T-helper 9 cell (primary cell): ENCODE results near the gene ALOX5AP.
"Not testable (repeated sequence)": the region's sequence is repeated elsewhere in the genome, so short reads cannot be mapped to it uniquely, and the experiment has no call there.

Source experiments
- DNase-seq: peaks from one replicate; pipeline ENCODE4 v3.0.0-alpha.2; 2020

ALOX5AP gene

DNA sequence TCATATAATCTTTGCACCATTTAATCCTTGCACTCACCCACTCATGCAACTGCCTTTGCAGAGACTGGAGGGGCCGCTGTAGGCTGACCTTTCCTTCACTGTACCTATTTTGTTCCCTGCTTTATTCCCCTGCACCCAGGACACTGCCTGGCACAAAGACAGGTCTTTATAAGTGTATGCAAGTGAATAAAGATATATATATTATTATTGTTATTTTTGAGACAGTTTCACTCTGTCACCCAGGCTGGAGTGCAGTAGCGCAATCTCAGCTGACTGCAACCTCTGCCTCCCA is 3.8 kb downstream of the ALOX5AP start:
- no peak for DNase-seq

DNA sequence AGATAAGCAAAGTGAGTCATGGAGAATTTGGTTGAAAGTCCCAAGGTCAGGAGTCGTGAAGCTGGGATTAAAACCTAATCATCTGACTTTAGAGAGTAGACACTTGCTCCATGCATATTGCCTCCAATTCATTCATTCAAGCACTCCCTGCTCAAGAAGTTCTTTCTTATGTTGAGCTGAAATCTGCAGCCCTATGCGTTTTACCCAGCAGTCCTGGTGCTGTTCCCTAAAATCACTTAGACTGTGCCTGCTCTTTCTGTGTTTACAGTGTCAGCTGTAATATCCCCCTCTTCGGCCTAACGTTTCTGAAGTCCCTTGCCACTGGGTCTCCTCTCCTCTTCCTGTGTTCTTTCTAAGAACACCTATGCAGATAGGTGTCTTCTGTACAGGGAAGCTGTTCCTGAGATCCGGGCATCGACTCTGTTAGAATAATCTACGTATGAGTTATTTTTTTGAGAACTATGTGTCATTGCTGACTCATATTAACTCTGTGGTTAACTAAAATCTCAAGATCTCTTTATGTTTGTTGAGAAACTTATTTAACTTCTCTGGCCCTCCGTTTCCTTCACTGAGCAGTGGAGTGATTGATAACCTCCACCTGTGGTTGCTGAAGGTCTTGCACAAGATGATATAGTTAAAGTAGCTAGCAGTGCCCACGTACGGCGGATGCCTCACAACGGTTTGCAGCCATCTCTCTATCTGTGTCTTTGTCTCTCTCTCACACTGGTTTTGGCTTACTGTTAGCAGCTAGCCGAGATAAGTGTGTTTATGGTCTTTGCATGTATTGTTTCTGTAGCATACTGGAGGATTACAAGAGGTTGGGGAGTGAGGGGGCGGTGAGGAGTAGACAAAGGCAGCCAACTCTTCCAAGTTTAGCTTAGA is 4.7 kb downstream of the ALOX5AP start:
- peak; percentile 26 for DNase-seq

DNA sequence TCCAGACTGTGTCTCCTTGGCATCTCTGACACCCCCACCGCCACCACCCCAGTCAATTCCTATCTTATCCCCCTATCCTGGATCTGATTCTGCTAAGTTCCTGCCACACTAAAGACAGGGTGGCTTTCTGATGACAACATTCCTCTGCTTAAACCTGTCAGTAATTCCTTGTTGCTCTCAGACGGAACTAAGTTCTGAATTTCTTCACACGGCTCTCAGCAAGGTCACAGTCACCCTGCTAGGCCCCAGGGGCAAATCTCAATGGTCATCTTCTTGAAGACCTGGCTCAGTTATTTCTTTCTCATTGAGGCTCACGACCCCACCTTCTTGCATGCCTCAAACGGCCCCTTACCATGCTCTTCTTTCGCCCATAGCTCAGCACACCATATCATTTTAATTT is 7.6 kb downstream of the ALOX5AP start:
- DNase-seq, result no peak

DNA sequence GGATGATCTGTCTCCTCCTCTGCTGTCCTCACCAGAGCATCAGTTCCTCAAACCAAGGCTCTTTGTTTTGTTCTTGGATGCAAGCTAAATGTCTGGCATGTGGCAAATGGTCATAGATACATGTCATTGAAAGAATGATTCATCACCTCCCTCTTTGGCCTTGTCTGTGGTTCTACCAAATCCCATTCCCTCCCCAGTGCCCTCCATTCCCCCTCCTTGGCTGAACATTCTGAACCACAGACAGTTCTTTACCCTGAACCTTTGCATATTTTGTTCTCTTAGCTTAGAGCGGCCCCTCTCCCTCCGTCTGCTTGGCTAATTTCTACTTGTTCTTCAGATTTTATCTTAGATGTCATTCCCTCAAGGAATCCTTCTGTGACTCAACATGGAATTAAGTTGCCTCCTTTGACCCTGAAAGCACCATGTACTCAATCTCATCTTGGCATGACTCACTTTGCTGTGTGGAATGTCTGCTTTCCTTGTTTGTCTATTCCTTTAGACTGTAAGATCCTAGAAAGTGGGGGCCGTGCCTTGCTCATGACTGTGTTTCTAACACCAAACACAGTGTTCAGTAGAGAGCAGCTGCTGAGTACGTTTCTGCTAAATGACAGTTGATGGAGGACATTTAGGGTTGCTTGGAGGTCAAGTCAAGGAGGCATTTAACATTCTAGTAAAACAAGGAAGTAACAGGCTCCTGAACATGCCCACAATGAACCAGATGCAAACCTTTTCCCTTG is 8.1 kb downstream of the ALOX5AP start:
- no peak for DNase-seq

DNA sequence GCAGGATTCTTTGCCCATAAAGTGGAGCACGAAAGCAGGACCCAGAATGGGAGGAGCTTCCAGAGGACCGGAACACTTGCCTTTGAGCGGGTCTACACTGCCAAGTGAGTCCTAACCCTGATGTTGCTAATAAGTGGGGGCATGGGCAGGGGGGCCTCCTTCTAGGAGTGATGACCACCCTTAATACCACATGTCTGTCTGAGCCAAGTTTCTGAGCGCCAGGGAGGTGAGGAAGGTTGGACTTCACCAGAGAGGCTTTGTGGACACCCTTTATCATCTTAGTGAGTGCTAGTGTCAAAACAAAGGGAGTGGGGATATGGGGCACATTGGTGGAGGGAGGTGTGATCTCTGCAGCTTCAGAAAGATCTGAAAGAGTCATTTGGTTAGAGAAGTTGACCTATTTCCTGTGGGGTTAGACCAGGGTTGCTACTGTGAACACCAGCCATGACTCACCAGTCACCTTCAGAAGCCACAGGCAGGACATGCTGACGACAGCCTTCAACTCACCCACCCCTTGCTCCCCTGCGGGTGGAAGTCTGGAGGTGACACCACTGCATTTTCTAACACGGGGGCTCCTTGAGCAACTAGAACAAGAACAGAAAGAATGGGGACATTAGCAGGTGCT is 8.8 kb downstream of the ALOX5AP start:
- peak; percentile 69 for DNase-seq

DNA sequence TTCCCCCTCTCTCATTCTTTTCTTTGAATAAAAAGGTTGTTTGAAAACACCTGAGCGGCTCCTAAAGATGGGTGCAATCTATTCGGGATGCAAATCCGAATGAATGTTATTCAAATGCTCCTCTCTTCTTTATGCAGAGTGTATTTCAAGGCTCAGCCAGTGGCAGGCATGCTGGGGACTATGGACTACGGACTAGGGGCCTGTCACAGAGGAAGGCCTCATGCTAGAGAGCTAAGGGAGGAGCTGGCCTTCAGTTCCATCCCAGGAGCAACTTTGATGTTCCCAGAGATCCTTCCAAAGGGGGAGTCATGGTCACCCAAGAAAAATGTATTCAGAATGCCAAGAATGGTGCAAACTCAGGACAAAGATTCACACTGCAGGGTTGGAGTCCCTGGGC is 9.3 kb downstream of the ALOX5AP start:
- DNase-seq, result no peak

DNA sequence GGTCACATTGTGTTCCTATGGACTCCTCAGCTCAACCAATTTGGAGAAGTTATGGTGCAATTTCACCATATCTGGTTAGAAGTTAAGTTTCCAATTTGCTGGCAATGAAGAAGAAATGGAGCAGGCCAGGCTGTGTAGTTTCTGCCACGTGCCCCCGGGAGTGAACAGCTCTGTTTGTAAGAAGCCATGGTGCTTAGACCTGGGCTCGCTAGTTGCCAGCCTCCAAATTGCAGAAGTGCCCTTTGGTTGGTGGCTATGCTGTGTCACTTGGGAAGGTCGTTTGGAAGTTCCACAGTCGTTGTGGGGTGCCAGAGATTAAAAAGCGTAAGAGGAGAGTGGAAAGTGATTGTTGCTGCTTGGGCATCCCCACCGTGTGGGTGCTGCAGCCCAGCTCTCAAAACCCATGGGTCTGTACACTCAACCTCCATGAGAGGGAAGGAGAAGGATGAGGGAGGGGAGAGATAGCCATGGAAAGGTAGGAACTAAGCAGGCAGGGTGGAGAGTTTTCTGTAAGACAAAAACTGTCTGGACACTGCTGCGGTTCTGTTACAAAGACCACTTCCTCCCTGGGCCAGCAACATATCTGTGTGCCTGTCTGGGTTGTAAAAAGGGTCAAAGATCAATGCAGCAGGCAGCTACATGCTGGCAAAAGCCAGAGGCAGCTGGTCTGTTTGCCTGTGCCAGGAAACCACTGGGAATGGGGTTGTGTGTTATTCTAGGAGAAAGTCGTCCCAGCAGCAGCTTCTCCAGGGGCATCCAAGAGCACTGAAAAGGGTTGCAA is 10.8 kb downstream of the ALOX5AP start:
- DNase-seq, result no peak

DNA sequence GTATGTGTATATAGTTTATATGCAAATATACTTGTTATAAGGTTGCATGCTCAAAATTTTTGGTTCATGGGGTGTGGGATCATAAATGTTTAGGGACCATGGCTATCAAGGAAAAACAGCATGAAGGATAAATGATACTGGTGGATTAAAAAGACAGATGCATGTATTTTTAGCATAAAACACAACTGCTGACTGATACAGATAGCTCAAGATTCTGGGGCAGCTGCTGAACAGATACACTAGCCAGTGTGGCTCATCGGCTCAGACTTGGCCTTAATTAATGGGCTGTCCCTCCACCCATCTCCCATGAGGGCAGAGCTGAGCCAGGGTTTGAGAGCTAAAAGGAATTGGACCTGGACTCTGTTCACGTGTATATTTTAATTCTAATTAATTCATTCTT is 11.4 kb downstream of the ALOX5AP start:
- DNase-seq, result no peak

DNA sequence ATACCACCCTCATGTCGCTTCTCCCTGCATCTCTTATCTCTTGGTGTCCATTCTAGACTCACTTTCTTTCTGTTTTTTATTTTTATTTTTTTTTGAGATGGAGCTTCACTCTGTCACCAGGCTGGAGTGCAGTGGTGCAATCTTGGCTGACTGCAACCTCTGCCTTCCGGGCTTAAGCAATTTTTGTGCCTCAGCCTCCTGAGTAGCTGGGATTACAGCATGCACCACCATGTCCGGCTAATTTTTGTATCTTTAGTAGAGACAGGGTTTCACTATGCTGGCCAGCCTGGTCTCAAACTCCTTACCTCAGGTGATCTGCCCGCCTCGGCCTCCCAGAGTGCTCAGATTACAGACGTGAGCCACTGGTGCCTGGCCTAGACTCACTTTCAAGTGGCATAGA is 12.5 kb downstream of the ALOX5AP start:
- not testable (repeated sequence) for DNase-seq

DNA sequence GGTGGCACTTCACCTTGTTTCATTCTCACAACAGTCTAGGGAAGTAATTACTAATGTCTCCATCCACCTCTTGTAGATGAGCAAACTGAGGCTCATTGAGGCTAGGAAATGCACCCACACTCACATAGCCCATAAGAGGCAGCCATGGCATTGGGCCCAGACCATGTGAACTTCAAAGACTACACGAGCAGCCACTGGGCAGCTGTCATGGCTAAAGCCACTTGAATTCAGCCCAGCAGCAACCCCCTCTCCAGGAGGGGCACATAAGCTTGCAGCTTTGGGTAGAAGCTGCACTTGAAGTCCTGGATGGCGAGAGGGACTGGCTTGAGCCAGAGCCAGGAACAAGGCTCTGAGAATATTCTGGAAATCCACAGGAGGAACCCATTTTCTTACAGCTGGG is 13.4 kb downstream of the ALOX5AP start:
- DNase-seq, result no peak

DNA sequence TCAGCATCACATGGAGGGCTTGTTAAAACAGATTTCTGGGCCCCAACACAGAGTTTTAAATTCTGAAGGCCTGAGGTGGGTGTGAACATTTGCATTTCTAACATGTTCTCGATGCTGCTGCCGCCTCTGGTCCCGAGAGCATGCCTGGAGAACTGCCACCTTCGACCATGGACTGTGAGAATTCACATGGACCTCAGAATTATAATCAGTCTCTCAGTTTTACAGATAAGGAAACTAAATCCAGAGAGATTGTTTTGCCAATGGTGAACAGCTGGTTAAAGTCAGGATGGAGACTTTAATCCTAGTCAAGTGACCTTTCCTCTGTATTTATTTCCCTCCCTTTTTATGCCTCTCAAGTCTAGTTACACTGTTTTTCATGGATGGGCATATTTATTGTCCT is 14.7 kb downstream of the ALOX5AP start:
- no peak for DNase-seq

DNA sequence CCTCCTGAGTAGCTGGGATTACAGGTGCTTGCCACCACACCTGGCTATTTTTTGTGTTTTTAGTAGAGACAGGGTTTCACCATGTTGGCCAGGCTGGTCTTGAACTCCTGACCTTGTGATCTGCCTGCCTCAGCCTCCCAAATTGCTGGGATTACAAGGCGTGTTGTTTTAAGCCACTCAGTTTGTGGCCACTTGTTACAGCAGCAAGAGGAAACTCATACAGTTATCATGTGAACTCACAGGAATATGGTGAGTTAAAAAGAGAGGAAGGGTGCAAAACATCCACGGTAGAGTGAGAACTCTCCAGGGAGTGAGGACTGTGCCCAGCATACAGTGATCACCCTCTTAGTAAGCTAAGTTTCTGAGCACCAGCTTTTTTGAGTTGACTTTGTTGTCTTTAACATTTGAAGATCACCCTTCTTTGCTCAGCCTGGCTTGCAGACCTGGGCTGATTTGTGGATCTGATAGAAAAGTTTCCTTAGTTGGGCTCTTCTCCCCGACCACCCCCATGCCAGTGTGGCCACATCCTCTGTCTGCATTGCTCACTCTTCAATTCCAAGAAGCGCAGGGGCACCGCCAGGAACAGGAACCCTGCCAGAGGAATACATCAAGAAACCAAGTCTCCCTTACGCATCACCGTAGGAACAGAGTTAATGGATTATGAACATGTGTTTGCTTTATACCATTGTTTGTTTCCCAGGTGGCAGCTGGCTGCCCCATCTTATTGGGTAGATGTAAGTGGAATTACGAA is 16.0 kb downstream of the ALOX5AP start:
- no peak for DNase-seq

DNA sequence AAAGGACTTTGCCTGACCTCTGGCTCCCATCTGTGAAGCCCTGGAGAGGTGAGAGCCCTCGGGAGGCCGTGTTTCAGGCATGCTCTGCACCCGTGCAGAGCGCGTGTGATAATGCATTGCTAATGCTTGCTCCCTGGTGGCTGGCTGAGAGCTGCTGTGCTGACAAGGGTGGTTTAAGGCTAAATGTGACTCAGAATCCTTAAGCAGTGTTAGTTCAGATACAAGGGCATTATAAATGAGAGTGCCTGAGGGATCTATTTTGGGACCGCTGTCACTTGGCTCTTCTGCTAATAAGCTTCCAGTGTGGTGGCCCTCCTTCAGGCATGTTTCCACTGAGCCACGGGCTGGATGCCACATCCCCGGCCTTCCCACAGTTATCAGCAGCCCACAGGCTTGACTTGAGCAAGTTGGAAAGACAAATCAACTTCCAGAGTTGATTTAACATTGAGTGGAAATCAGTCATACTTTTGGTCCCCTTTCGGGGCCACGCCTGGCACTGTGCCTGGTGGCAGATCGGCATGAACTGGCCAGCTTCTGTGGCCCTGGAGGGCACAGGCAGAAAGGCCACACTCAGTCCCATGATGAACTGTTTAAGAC is 17.0 kb downstream of the ALOX5AP start:
- DNase-seq, result no peak

DNA sequence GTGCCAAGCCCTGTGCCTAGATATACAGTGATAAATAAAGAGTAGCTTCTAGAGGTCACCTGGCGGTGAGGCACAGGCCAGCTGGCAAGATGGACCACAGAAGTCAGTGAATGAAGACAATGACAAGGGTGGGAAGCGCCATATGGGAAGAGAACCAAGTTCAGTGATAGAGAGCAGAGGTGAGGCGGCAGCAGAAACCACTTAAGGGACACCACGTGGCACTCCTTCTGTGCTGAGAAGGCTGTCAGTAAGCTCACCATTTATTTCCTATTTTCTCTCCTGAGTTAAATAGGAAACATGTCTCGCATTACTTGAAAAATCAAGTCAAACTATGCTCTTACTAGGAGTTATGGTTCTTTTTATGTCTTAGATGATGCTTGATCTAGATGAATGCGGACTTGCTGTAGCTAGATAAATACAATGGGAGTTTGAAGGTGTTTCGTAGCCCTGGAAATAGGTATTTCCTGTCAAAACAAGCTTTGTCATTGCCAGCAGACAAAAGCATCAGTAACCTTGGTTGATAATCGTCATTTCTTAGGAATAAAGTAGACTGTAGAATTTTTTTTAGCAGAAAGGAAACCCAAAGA is 17.8 kb downstream of the ALOX5AP start:
- DNase-seq, result no peak

DNA sequence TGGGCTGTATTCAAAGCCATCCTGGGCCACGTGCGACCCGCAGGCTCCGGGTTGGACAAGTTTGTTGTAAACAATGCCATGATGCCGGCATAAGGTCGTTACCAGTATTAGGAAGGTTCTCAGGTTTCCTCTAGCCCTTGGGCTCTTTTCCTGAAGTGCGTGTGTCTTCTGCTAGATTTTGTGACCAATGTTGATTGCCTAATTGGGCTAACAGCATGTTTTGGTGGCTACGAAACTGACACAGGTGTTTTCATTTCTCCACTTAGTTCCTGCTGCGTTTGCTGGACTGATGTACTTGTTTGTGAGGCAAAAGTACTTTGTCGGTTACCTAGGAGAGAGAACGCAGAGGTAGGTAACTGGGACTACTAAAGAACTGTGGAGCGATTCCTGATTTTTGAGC is 20.3 kb downstream of the ALOX5AP start:
- DNase-seq, result no peak

DNA sequence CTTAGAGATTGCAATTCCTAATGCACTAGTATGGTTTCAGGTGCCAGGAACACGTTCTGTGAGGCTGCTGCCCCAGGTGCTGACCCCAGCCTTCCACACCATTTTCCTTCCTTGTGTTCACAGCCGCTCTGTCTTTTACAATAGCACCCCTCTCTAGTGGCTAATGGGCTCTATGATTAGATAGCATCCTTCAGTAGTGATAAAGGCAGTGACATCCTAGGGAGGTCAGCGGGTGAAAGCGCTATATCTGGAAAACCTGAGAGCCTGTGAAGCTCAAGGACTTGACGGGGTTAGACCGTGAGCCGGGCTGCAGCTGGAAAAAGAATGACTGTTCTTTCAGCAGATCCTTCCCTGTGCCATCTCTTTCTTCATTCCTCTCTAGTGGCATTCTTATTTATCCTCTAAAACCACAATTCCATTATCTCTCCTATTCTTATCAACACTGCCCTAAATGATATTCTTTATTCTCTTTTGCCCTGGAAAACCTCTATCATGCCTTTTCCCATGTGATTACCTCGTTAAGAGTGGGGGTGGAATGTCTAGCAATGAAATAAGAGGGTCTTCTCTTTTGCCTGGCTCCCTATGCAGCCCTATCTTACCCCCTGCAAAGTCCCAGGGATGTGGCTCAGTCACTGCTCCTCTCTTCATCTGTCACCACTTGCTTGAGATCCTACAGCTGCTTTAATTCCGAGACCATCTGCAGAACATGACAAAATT is 21.8 kb downstream of the ALOX5AP start:
- no peak for DNase-seq

DNA sequence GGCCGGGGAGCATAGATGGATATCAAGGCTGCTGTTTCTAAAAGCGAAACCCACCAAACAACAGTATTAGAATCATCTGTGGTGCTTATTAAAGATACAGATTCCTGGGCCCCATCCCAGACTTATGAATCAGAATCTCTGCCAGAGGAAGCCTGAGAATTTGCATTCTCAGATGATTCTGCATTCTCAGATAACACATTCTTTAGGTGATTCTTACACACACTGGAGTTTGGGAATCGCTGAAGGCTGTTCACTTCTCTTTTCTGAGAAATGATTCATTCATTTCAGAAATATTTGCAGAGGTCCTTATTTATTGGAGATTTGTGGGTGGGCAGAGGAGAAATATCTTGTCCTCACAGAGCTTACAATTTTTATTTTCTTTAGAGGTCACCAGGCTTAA is 24.4 kb downstream of the ALOX5AP start:
- no peak for DNase-seq

DNA sequence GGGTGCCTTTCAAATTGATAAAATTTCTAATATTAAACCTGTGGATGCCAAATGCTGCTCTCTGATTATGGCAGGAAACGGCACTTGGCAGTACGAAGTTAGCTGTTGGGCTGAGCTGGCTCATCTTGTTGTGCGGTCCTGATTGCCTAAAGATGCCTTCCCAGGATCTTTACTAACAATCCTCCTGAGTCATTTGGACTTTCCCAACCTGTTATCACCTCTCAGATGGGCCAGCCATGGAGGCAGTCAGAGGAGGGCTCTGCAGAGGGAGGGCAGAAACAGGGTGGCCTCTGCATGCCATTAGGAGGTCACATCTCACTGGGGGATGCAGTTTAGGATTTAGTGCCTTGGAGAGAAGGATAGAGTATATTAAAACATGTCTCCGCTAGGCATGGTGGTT is 27.3 kb downstream of the ALOX5AP start:
- no peak for DNase-seq

DNA sequence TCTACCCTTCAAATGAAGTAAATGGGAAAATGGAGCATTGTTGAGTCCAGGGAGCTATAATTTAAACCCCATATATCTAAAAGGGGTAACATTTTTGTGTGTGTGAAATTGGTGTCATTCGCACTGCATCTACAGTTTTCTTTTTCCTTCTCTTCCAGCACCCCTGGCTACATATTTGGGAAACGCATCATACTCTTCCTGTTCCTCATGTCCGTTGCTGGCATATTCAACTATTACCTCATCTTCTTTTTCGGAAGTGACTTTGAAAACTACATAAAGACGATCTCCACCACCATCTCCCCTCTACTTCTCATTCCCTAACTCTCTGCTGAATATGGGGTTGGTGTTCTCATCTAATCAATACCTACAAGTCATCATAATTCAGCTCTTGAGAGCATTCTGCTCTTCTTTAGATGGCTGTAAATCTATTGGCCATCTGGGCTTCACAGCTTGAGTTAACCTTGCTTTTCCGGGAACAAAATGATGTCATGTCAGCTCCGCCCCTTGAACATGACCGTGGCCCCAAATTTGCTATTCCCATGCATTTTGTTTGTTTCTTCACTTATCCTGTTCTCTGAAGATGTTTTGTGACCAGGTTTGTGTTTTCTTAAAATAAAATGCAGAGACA is 28.6 kb downstream of the ALOX5AP start:
- no peak for DNase-seq

DNA sequence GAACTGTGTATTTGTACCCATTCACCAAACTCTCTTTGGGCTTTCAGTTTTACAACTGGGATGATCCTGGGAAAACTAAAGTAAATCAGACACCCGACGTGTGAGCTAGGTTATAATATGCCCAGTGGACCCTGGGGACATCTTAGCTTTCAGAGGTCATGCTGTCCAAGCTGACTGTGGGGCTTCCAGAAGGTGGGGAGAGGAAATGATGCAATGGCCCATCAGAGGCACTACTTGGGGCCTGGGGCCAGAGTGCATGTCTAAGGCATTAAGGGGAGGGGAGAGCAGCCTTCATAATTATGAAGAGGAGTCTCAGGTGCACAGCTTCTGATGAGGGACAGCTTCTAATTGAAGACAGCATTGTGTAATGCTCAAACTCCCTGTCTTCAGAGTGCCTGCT is 30.9 kb downstream of the ALOX5AP start:
- DNase-seq, result no peak

DNA sequence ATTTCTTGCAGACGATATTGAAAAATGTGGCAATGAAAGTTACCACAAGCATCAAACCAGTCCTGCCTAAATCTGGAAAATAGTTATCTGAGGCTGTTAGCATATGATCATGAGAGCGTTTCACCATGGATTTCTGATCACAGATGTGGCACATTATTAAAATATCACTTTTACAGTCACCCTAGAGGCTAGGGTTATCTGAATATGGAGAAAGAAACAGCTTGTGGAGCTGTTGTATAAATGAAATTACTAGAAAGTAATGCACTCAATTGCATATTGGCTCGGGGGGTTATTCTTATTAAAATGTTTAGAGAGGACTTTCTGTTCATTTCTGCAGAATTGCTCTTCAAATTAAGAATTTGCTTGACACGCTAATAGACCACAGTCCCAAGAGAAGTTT is 35.6 kb downstream of the ALOX5AP start:
- no peak for DNase-seq
